ENCODE measurements around the gene BICD1. TPM values are rescaled to one million over a fixed set of nuclear protein-coding genes. Genes with fewer than 3 reads are reported as not detected.

BICD1 gene
- total RNA-seq, 1 donor from 2014 or later = 7.7 TPM

GRCh38 chr12:32367381-32367780 is 260.7 kb downstream of the BICD1 start:
- no peak overlapping the region for H3K4me3 ChIP-seq (ENCODE audit: low read depth, low read length)
- DNase-seq (ENCODE audit: low read depth) = no peak
- no peak for TF ChIP-seq CTCF (conservative IDR thresholded peaks at IDR 0.05; ENCODE audit: low read depth, low read length)

DNA sequence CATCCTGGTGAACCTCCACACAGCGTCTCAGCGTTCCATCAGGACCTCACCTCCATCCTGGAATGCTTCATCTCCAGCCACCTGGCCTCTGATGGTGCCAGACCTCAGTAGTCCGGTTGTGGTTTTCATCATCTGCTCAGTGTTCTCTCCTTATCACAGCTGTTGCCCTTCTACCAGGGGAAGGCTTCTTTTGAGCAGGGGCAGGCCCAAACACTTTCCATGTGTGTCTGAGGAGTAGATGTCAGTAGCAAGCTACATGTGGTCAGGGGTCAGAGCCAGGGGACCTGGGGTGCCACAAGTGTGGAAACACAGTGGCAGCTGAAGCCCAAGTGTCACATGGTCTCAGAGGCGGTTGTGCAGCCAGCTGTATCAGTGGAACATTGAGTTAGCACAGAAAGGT is 262.6 kb downstream of the BICD1 start:
- no peak for DNase-seq (ENCODE audit: low read depth)
- no peak for TF ChIP-seq CTCF (conservative IDR thresholded peaks at IDR 0.05; ENCODE audit: low read depth, low read length)
- no peak overlapping the region for H3K4me3 ChIP-seq (ENCODE audit: low read depth, low read length)

- no peak for TF ChIP-seq CTCF (conservative IDR thresholded peaks at IDR 0.05; ENCODE audit: low read depth, low read length)
- no peak for DNase-seq (ENCODE audit: low read depth)
- H3K4me3 ChIP-seq (ENCODE audit: low read depth, low read length) = no peak overlapping the region
Observed at GRCh38 chr12:32377344-32378055, 270.9 kb downstream of the BICD1 start.

- no peak overlapping the region for H3K4me3 ChIP-seq (ENCODE audit: low read depth, low read length)
- DNase-seq (ENCODE audit: low read depth) = no peak
- no peak for TF ChIP-seq CTCF (conservative IDR thresholded peaks at IDR 0.05; ENCODE audit: low read depth, low read length)
Observed at GRCh38 chr12:32379213-32379612, 272.6 kb downstream of the BICD1 start.

GRCh38 chr12:32379667-32380066 is 273.0 kb downstream of the BICD1 start:
- H3K4me3 ChIP-seq (ENCODE audit: low read depth, low read length) = no peak overlapping the region
- no peak for DNase-seq (ENCODE audit: low read depth)
- no peak for TF ChIP-seq CTCF (conservative IDR thresholded peaks at IDR 0.05; ENCODE audit: low read depth, low read length)

GRCh38 chr12:32382226-32382625 is 275.6 kb downstream of the BICD1 start:
- no peak overlapping the region for H3K4me3 ChIP-seq (ENCODE audit: low read depth, low read length)
- TF ChIP-seq CTCF (conservative IDR thresholded peaks at IDR 0.05; ENCODE audit: low read depth, low read length) = no peak
- DNase-seq (ENCODE audit: low read depth) = no peak

- DNase-seq (ENCODE audit: low read depth) = no peak
Observed at GRCh38 chr12:32390572-32391219, 284.0 kb downstream of the BICD1 start.

More at GRCh38 chr12:32390572-32391219, 284.0 kb downstream of the BICD1 start:
- peak overlapping the region; percentile 63 for H3K4me3 ChIP-seq (ENCODE audit: low read depth, low read length)
- no peak for TF ChIP-seq CTCF (conservative IDR thresholded peaks at IDR 0.05; ENCODE audit: low read depth, low read length)

Data from epithelial cell of proximal tubule (primary cell).